Skeletal muscle cell (primary cell): ENCODE data around the gene RIMBP3C.
"Not testable (repeated sequence)": the region's sequence is repeated elsewhere in the genome, so short reads cannot be mapped to it uniquely, and the experiment has no call there.

Experiments
- DNase-seq: peaks from one replicate; pipeline ENCODE4 v3.0.0-alpha.2; 2010; ENCODE audit warnings: low read depth
- H3K4me3 ChIP-seq: 2 replicates; pipeline ENCODE4 v1.5.1; 2011; ENCODE audit warnings: low read depth, mild to moderate bottlenecking, control low read depth, low read length, moderate library complexity

RIMBP3C gene, protein sequence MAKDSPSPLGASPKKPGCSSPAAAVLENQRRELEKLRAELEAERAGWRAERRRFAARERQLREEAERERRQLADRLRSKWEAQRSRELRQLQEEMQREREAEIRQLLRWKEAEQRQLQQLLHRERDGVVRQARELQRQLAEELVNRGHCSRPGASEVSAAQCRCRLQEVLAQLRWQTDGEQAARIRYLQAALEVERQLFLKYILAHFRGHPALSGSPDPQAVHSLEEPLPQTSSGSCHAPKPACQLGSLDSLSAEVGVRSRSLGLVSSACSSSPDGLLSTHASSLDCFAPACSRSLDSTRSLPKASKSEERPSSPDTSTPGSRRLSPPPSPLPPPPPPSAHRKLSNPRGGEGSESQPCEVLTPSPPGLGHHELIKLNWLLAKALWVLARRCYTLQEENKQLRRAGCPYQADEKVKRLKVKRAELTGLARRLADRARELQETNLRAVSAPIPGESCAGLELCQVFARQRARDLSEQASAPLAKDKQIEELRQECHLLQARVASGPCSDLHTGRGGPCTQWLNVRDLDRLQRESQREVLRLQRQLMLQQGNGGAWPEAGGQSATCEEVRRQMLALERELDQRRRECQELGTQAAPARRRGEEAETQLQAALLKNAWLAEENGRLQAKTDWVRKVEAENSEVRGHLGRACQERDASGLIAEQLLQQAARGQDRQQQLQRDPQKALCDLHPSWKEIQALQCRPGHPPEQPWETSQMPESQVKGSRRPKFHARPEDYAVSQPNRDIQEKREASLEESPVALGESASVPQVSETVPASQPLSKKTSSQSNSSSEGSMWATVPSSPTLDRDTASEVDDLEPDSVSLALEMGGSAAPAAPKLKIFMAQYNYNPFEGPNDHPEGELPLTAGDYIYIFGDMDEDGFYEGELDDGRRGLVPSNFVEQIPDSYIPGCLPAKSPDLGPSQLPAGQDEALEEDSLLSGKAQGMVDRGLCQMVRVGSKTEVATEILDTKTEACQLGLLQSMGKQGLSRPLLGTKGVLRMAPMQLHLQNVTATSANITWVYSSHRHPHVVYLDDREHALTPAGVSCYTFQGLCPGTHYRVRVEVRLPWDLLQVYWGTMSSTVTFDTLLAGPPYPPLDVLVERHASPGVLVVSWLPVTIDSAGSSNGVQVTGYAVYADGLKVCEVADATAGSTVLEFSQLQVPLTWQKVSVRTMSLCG (N-terminal part only)

DNA sequence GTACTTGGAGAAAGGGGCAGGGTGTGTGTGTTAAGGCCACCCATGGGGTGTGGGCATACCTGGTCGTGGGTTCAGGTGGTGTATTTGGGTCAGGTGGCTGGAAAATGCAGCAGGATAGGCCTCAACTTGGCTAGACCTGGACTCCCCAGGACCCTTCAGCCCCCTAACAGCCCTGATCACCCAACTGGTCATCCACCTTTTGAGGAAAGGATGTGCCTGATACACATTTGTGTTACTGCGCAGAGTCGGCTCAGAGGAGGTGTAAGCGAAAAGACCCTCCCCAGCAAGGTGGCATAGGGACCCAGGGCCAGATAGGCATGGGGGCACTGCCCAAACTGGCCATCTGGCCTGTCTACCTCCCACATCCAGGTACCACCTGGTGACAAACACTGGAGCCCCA lies at the start of gene RIMBP3C:
Gene RIMBP3C, minus strand, starts transcription at position 101 of the 400 bp plus-strand sequence. CDS start 485 bp downstream, outside the sequence.
- H3K4me3 ChIP-seq, DNase-seq: not testable (repeated sequence)

DNA sequence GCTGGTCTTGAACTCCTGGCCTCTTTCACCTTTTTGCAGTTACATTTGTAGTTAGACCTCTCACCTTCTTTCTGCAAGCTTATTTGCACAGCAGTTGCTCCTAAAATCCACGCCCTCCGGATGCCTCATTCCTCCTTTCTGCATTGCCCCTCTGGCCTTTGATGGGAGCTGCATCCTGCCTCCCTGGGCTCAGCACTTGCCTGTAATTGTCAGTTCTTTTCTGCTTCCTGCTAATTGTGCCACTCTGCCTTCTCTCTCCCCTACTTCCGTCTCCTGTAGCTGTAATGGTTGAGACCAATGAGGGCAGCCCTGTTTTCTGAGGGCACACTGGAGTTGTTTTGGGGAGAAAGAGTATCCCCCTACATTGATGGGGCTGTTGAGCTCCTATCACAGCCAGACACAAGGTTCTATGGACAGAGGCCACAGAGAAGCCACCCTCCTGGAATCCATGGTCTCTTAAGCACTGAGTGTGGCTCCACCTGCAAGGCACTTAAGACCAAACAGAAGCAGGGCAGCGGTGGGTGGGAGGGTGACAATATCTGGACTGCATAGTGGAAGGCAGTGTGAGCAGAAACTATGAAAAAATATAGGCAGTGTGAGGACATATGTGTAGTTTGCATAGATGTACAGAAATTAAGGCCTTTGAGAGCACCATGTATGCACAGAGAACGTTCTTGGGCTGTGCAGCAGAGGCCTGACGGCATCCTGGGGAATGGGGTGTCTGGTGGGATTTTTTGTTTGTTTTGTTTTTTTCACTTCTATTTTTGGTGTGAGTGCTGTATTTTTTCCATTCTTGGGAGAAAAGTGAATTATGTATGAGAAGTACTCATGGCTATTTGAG lies 48.0 kb upstream of the RIMBP3C start:
- DNase-seq, result no peak
- H3K4me3 ChIP-seq, result no peak overlapping the region

DNA sequence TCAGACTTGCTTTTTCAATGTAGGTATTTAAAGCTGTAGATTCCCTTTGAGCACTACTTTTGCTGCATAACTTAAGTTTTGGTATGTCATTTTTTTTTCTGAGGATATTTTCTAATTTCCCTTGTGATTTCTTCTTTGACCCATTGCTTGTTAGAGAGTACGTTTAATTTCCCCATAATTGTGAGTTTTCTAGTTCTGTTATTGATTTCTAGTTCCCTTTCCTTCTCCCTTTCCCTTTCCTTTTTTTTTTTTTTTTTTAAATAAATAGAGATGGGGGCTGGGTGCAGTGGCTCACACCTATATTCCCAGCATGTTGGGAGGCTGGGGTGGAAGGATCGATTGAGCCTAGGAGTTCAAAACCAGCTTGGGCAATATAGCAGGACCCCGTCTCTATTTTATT lies 47.0 kb upstream of the RIMBP3C start:
- H3K4me3 ChIP-seq, result no peak overlapping the region
- DNase-seq, result no peak

DNA sequence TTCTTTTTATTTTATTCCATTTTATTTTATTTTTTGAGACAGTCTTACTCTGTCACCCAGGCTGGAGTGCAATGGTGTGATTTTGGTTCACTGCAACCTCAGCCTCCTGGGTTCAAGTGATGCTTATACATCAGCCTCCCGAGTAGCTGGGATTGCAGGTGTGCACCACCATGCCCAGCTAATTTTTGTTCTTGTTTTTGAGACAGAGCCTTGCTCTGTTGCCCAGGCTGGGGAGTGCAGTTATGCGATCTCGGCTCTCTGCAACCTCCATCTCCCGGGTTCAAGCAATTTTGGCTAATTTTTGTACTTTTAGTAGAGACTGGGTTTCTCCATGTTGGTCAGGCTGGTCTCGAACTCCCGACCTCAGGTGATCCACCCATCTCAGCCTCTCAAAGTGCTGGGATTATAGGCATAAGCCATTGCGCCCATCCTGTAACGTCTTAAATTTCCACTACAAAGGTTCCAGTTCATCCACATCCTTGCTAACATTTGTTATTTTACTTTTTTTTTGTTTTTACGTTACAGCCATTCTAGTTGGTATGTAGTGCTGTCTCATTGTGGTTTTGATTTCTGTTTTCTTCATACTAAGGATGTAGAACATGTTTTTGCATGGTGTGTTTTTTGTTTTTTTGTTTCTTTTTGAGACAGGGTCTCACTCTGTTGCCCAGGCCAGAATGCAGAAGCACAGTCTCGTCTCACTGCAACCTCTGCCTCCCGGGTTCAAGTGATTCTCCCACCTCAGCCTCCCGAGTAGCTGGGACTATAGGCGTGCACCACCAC lies 45.3 kb upstream of the RIMBP3C start:
- not testable (repeated sequence) for DNase-seq, H3K4me3 ChIP-seq

DNA sequence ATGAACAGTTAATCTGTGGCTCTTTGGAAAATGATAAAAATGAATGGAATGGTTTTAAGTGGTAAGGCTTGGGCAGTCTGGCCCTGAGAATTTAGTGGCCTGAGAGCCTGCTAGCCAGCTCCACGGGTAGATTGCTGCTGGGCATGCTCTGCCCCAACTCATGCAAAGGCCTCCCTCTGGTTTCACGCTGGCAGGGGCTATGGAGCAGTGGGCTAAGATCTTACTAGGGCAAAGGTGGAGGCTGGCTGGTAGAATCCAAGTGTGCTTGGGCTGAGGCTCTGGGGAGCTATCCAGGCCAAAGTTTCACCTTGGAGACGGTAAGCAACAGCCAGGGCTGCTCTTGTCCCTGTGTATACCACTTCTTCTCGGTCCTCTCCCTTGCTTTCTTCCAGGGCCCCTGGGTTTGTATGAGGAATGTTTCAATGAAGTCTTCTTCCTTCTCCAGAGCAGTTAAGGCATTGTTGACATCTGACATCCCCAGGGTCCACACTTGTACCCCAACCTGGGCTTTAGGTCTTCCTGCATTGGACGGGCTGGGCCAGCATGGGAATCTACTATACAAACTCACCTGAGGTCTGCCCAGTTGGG lies 43.7 kb upstream of the RIMBP3C start:
- DNase-seq, result no peak
- H3K4me3 ChIP-seq, result no peak overlapping the region

DNA sequence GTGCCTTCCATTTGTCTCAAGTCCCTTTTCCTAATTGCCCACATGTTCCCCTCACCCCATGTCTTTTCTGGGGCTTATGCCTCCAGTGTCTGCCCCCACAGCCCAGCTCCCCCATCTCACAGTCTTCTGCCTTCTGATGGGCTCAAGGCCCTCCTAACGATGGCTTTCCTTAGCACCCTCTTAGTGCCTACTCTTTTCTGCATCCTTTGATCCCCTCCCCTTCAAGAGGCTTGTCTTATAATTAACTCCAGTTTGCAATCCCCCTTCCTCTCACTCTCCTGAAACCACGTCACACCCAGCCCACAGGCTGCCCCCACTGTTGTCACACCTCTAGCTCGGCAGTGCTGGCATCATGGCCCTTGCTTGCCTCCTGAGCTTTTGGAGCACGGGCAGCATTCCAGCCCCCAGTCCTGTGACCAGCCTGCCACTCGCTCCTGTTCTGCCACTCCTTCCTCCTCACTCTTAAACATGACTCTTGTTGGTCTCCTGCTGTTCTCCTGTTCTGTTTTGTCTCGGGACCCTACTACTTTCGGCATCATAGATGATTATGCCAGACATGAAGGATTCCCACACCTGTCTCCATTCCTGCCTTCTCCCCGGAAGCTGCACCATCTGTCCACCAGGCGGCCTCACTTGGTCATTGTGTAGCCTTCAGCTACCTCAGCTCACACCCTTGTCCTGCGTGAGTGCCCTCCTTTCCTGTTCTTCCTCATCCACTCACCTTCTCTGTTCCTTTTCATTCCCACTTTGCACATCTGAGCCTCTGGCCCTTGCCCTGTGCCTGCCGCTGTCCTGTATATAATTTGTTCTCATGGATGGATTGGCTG lies 42.4 kb upstream of the RIMBP3C start:
- H3K4me3 ChIP-seq, result no peak overlapping the region
- DNase-seq, result no peak

DNA sequence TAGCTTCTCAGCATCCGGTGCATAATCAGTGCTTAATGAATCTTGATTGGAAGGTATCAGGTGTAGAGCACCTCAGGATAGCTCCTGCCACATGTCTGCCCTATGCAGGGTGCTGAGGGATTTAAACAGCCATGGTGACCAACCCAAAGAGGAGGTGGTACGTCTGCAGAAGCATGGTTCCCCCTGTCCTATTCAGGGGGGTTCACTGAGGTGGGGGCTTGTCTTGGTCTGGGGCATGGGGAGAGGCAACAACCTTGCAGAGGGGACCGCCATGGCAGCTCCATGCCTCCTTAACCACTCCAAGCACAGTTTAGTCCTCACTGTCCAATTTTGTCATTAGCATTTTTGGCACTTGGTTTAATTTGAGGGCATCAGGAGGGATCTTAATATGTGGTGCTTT lies 41.2 kb upstream of the RIMBP3C start:
- H3K4me3 ChIP-seq, result no peak overlapping the region
- no peak for DNase-seq

DNA sequence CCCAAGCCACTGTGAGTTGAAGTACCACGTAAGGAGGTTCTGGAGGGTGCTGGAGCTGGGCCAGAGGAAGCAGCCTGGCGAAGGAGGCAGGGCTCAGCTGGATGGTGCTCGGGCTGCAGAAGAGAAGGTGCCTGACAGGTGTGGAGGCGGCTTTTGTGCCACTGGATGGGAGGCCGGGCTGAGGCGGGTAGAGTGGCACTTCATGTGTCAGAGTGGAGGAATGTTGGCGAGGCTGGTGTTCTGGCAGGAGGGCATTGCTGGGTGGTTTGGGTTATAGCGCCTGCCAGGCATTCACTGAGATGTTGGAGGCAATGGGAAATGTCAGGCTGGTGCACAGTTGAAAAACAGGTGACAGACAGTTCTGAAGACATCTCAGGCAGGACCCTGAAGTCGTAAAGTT lies 40.4 kb upstream of the RIMBP3C start:
- DNase-seq, result no peak
- H3K4me3 ChIP-seq, result no peak overlapping the region

DNA sequence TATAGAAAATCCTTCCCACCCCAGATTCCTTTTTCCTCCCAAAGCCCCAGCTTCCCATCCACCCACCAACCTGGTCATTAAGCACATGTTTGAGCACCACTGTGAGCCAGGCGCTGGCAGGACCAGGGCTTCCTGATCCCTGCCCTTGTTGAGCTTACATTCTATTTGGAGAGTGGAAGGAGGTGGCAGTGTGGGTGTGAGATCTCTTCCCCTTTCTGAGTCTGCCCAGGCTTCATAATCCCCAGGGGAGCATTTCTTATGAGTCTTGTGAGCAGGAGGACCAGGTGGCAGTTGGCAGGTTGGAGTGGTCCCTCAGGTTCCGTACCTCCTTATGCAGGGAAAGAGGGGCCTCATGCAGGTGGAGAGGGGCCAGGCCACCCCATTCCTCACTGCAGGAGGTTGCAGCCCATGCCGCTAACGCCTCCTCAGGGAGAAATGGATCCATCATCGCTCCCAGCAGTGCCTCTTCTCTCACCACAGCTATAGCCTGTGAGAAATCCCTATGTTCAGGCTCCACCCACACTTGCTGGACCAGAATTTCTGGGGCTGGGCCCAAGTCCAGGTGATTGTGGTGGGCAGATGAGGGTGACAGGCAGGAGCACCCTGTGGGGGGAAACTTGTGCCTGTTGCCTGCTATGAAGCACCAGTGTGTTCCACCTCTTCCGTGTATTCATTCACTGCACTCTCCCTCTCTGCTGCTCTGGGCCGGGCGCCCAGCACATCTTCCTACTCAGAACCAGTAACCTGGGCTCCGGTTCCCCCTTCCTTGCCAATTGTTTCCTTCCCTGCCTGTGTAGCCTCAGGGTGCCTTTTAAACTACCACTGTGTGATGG lies 39.8 kb upstream of the RIMBP3C start:
- DNase-seq, result no peak
- no peak overlapping the region for H3K4me3 ChIP-seq

DNA sequence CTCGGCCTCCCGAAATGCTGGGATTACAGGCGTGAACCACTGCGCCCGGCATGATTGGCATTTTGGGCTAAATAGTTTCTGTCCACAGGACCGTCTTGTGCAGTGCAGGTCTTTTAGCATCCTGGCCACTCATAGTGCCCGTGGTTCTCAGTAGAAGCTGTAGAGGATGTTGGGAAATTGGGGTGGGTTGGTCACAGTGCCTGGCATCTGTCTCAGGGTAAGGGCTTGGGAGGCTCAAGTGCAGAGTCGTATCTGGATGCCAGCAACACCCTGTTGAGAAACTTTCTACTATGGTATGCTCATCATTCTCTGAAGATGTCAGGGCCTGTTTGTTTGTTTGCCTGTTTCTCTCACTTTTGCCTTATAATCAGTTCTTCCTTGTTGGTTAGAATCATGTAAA lies 38.1 kb upstream of the RIMBP3C start:
- DNase-seq, result no peak
- no peak overlapping the region for H3K4me3 ChIP-seq

DNA sequence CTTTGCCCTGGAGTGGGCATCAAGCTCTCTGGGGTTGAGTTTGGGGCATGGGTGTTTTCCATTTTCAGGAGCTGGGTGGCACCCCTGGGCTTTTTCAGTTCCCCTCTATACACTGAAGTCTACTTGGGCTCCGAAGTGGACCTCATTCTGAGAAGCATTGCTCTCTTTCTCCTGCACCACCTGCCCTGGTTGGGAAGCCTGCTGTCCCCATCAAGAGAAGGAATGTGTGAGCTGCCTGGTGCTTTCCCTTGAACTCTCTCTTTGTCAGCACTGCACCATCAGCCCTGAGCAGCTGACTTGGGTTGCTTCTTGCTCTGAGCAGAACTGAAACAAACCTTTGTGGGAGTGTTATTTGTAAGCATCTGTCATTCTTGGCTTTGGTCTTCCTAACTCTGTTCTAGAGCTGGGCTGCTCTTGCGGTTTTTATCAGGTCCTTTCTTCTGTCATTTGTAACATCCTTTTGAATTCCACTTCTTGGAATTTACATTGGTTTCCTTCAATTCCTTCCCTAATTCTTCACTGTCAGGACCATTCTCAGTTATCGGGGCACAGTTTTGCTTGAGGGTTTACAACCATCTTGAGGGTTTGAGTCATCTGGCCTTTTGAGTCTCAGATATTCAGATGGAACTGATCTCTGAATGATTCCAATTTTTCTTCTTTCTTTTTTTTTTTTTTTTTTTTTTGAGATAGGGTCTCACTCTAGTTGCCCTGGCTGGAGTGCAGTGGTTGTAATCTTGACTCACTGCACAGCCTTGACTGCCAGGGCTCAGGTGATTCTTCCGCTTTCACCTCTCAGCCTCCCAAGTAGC lies 36.7 kb upstream of the RIMBP3C start:
- no peak for DNase-seq
- H3K4me3 ChIP-seq, result no peak overlapping the region

DNA sequence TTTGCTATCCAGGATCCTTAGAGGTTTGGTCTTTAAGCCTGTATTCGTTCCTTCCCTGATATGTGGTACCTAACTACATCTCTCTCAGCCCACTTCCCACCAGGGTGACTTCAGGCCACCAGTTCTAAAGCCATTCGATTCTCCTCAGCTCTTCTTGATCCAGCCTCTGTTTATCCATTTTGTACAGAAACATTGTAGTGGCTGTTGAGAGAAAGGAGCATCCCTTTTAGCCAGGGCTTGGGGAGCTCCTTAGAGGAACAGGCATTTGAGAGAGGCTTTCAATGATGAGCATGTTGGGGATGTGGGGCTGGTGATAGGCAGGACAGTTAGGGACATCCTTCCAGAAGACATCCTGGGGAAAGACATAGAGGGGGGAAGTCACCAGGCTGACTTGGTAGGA lies 34.1 kb upstream of the RIMBP3C start:
- DNase-seq, result no peak

DNA sequence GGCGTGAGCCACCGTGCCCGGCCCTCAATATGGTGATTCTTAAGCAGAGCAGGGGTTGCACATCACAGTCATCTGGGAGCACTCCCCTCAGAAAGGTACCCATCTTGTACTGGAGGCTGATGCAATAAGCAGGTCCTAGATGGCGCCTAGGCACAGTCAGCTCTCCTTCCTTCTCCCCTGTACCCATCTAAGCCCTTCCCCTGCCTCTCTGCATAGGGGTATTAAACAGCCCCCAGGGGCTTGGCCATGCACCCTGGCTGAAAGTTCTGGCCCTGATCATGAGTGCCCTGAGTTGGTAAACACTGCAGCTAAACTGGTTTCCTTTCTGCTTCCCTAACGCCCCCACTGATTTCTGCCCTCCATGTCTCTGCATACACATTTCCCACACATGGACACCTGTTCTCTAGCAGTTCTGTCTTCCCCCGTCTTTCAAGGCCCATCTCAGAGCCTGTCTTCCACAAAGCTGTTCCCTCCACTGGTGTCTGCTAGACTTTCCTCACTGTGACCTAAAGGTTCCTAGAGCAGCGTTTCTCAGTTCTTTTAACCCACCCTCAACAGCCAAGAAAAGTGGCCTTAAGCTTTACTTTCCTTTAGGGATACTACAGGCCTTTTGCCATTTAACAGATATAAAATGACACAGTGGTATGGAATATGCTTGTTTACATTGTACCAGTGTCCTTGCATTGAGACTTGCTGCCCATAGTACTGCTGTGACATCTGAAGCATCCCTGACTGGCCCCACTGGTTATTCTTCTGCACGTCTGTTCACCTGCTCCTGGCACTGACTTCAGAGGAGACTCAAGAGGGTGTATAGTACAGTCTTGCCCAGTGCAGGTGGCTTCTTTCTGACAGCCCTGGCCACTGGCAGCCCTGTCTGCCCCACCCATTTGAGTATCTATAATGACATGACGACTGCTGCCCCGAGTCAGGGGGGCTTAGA lies 31.8 kb upstream of the RIMBP3C start:
- H3K4me3 ChIP-seq, result no peak overlapping the region
- no peak for DNase-seq

More for the DNA sequence above, 34.1 kb upstream of the RIMBP3C start:
- no peak overlapping the region for H3K4me3 ChIP-seq

DNA sequence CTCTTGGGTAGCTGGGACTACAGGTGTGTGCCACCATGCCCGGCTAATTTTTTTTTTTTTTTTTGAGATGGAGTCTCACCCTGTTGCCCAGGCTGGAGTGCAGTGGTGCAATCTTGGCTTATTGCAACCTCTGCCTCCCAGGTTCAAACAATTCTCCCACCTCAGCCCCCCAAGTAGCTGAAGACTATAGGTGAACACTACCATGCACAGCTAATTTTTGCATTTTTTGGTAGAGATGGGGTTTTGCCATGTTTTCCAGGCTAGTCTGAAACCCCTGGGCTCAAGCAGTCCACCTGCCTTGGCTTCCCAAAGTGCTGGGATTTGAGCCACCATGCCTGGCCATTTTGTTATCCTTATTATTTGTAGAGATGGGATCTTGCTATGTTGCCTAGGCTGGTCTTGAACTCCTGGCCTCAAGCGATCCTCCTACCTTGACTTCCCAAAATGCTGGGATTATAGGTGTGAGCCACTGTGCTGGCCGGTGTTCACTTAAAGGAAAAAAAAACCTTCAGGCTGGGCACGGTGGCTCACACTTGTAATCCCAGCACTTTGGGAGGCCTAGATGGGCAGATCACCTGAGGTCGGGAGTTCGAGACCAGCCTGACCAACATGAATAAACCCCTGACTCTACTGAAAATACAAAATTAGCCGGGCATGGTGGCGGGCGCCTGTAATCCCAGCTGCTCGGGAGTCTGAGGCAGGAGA lies 29.9 kb upstream of the RIMBP3C start:
- H3K4me3 ChIP-seq, DNase-seq: not testable (repeated sequence)
